HCT116 (cell line): ENCODE results near the gene ALX4. TPM values are rescaled to one million over a fixed set of nuclear protein-coding genes. Genes with fewer than 3 reads are reported as not detected.

ENCODE experiments used
- ATAC-seq: fragments of 200-7000 bp; cut with Tn5 transposase; 2 replicates; pipeline ENCODE4 v1.9.1; 2020; ENCODE audit warnings: mild to moderate bottlenecking, moderate library complexity
- BruUV-seq: library from RNA; stranded (reverse); fragments of 400-500 nt; replicated peaks from 2 replicates; lab custom pipeline; 2021; lab: Mats Ljungman, UMichigan
- CTCF ChIA-PET: fragments of 300-600 bp; sonication (Branson Sonifier 250); formaldehyde crosslinking; loops from one replicate; lab custom pipeline; 2021; ENCODE audit warnings: antibody characterized with exemption; lab: Charles Lee
- POLR2A ChIA-PET: fragments of 300-600, 350-600 bp; sonication (Branson Sonifier 250); formaldehyde crosslinking; loops from one replicate; lab custom pipeline; 2021; ENCODE audit warnings: antibody characterized with exemption; lab: Charles Lee
- RAD21 ChIA-PET, 2 experiments: fragments of 300-600 bp; sonication (Branson Sonifier 250); formaldehyde crosslinking; loops; one replicate each; lab custom pipeline; 2023; ENCODE audit warnings: low total read pairs in 2 of 2; ENCODE audit not compliant: uncharacterized antibody in 2 of 2, unreplicated experiment in 2 of 2, low non-redundant PET in 1 of 2; lab: Charles Lee
- DNase-seq: peaks from one replicate; pipeline ENCODE4 v3.0.0-alpha.2; 2010; ENCODE audit warnings: low read depth, low spot score
- H2AFZ ChIP-seq: fragments of 200-600 bp; shearing (Covaris generic), sonication (generic); 2 replicates; pipeline ENCODE4 v1.6.1; 2017; ENCODE audit warnings: low read depth, mixed run types, mixed read lengths, antibody characterized with exemption, low read length; ENCODE audit not compliant: poor library complexity, severe bottlenecking
- H3K27ac ChIP-seq: 2 replicates; pipeline ENCODE4 v1.5.1; 2012; ENCODE audit warnings: low read depth, low read length
- H3K27me3 ChIP-seq: fragments of 200-600 bp; sonication (generic); 2 replicates; pipeline ENCODE4 v1.6.1; 2016; ENCODE audit warnings: mixed run types, low read length, mixed read lengths; ENCODE audit not compliant: insufficient read depth
- H3K36me3 ChIP-seq, 2 experiments: fragments of 200-500 bp in 1 of 2; fragments of 200-600 bp in 1 of 2; sonication (Bioruptor generic) in 1 of 2; sonication (generic) in 1 of 2; 2 replicates each; pipeline versions ENCODE4 v1.5.1 to v1.6.1; 2014 to 2016; ENCODE audit warnings: low read length in 2 of 2, inconsistent platforms in 1 of 2, mixed read lengths in 1 of 2, mixed run types in 1 of 2; ENCODE audit not compliant: insufficient read depth in 2 of 2, control insufficient read depth in 1 of 2
- H3K4me1 ChIP-seq, 2 experiments: fragments of 200-600 bp in 1 of 2; sonication (generic) in 1 of 2; 2 replicates each; pipeline versions ENCODE4 v1.5.1 to v1.6.1; 2012 to 2017; ENCODE audit warnings: low read length in 2 of 2, inconsistent platforms in 1 of 2, mild to moderate bottlenecking in 1 of 2, mixed read lengths in 1 of 2, mixed run types in 1 of 2, moderate library complexity in 1 of 2; ENCODE audit not compliant: insufficient read depth in 2 of 2, control insufficient read depth in 1 of 2
- H3K4me2 ChIP-seq: fragments of 200-600 bp; sonication (generic); 2 replicates; pipeline ENCODE4 v1.6.1; 2017; ENCODE audit warnings: mixed run types, low read length, mixed read lengths
- H3K4me3 ChIP-seq, 2 experiments: fragments of 200-600 bp in 1 of 2; sonication (generic) in 1 of 2; replicated peaks in 1 of 2; 2 replicates each; pipeline ENCODE4 v1.5.1; 2011 to 2016; ENCODE audit warnings: low read length in 2 of 2, control low read depth in 1 of 2, low read depth in 1 of 2, mild to moderate bottlenecking in 1 of 2, mixed read lengths in 1 of 2, mixed run types in 1 of 2
- H3K79me2 ChIP-seq: fragments of 200-600 bp; sonication (generic); 2 replicates; pipeline ENCODE4 v1.6.1; 2017; ENCODE audit warnings: mild to moderate bottlenecking, mixed run types, low read length, moderate library complexity, mixed read lengths; ENCODE audit not compliant: insufficient read depth
- H3K9ac ChIP-seq: fragments of 200-600 bp; sonication (generic); 2 replicates; pipeline ENCODE4 v1.6.1; 2016; ENCODE audit warnings: low read length, mixed read lengths
- H3K9me2 ChIP-seq: fragments of 200-600 bp; sonication (generic), shearing (Covaris generic); 2 replicates; pipeline ENCODE4 v1.6.1; 2017; ENCODE audit warnings: mixed run types, mild to moderate bottlenecking, moderate library complexity; ENCODE audit not compliant: insufficient read depth
- H3K9me3 ChIP-seq, 2 experiments: fragments of 200-500 bp in 1 of 2; fragments of 200-600 bp in 1 of 2; sonication (Bioruptor generic) in 1 of 2; sonication (generic) in 1 of 2; 2 replicates each; pipeline ENCODE4 v1.6.1; 2014 to 2017; ENCODE audit warnings: low read length in 2 of 2, mixed read lengths in 2 of 2, inconsistent platforms in 1 of 2, low read depth in 1 of 2, mild to moderate bottlenecking in 1 of 2, mixed run types in 1 of 2, moderate library complexity in 1 of 2; ENCODE audit not compliant: control insufficient read depth in 1 of 2, insufficient read depth in 1 of 2
- H4K20me1 ChIP-seq: fragments of 200-600 bp; sonication (generic), shearing (Covaris generic); 2 replicates; pipeline ENCODE4 v1.6.1; 2017; ENCODE audit warnings: mixed run types, mild to moderate bottlenecking, moderate library complexity; ENCODE audit not compliant: insufficient read depth
- ATF3 ChIP-seq: IDR thresholded peaks from 2 replicates; pipeline ENCODE4 v1.6.1; 2012
- CBX3 ChIP-seq: IDR thresholded peaks from 2 replicates; pipeline ENCODE4 v1.6.1; 2012; ENCODE audit warnings: low read depth
- CEBPB ChIP-seq: IDR thresholded peaks from 2 replicates; pipeline ENCODE4 v1.6.1; 2012; ENCODE audit warnings: low read depth
- ELF1 ChIP-seq: IDR thresholded peaks from 2 replicates; pipeline ENCODE4 v1.6.1; 2012; ENCODE audit warnings: low read depth, borderline replicate concordance
- JUND ChIP-seq: IDR thresholded peaks from 2 replicates; pipeline ENCODE4 v1.6.1; 2012
- MAX ChIP-seq: IDR thresholded peaks from 2 replicates; pipeline ENCODE4 v1.6.1; 2012
- RAD21 ChIP-seq: IDR thresholded peaks from 2 replicates; pipeline ENCODE4 v1.6.1; 2012; ENCODE audit warnings: low read depth, mild to moderate bottlenecking
- SP1 ChIP-seq: IDR thresholded peaks from 2 replicates; pipeline ENCODE4 v1.6.1; 2012; ENCODE audit warnings: low read depth
- TCF7L2 ChIP-seq: IDR thresholded peaks from 2 replicates; pipeline ENCODE4 v1.7.0; 2011; ENCODE audit warnings: borderline replicate concordance, inconsistent platforms; ENCODE audit not compliant: insufficient read depth, insufficient read length; ENCODE audit errors: extremely low read depth
- YY1 ChIP-seq: IDR thresholded peaks from 2 replicates; pipeline ENCODE4 v1.6.1; 2011; ENCODE audit warnings: low read length, low read depth, moderate library complexity, mild to moderate bottlenecking; ENCODE audit not compliant: insufficient replicate concordance; ENCODE audit errors: extremely low read depth
- ZFX ChIP-seq: fragments of 450-650 bp; IDR thresholded peaks from 2 replicates; pipeline ENCODE4 v1.6.1; 2017
- ZNF274 ChIP-seq: fragments of 200-500 bp; sonication (Bioruptor generic); IDR thresholded peaks from 2 replicates; pipeline ENCODE4 v1.6.1; 2014; ENCODE audit warnings: mild to moderate bottlenecking, low read depth, low read length, inconsistent platforms
- intact Hi-C: fragments of 100-400 bp; cut with micrococcal nuclease; formaldehyde crosslinking; loops from 2 replicates; pipeline ENCODE4 v1.10.0; 2022
- total RNA-seq: library from RNA; stranded (reverse); gene quantifications from one replicate; pipeline ENCODE4 v1.2.1, GENCODE V29; 2021; ENCODE audit not compliant: unreplicated experiment
- TF ChIP-seq, protein P1 (sequence below): IDR thresholded peaks from 2 replicates; pipeline ENCODE4 v1.6.1; 2012; ENCODE audit warnings: low read depth
- TF ChIP-seq, protein P2 (sequence below), 3 experiments: fragments of 200-600 bp in 1 of 3; sonication (generic) in 1 of 3; IDR thresholded peaks in 2 of 3; conservative IDR thresholded peaks in 1 of 3; 2 replicates each; pipeline ENCODE4 v1.5.1; 2012 to 2017; ENCODE audit warnings: low read depth in 2 of 3, low read length in 2 of 3, antibody characterized with exemption in 1 of 3, borderline replicate concordance in 1 of 3, control low read depth in 1 of 3, mild to moderate bottlenecking in 1 of 3, mixed read lengths in 1 of 3, mixed run types in 1 of 3, moderate library complexity in 1 of 3; ENCODE audit not compliant: insufficient read depth in 1 of 3
- TF ChIP-seq, protein P3 (sequence below): IDR thresholded peaks from 2 replicates; pipeline ENCODE4 v1.6.1; 2011; ENCODE audit warnings: mild to moderate bottlenecking, low read length, moderate library complexity; ENCODE audit not compliant: insufficient replicate concordance; ENCODE audit errors: extremely low read depth

Gene ALX4
- total RNA-seq, 1 experiment from 2014 or later, result not detected

DNA sequence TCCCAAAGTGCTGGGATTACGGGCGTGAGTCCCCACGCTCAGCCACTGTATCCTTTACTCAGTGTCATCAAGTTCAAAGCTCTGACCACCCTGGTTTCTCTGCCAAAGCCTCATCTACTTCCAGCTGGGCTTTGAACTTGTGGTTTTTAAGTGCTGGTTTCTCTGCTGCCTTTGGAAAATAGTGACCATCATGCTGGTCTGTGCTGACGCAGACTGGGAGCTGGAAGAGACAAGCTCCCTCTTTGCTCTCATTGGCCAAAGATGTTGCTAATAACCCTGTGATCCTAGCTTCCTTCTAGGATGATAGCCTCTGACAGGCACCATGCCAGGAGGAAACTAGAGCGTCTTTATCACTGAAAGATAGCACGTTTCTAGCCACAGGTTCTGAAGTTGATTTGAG, 62.4 kb downstream of the ALX4 start:
- Histone ChIP-seq H3K27me3 (no peaks in the 10 kb centered on the region), H3K79me2 (no peaks in the 10 kb centered on the region), H3K36me3 (no peaks in the 10 kb centered on the region), H4K20me1 (no peaks in the 10 kb centered on the region), H3K9me3 (no peaks in the 10 kb centered on the region), H3K4me3 (no peak overlapping the region), H2AFZ (no peak overlapping the region), H3K4me2 (no peak overlapping the region), H3K9ac (no peak overlapping the region), H3K4me1 (peaks cover 10 to 20% of the 10 kb centered on the region in 2 experiments), H3K9me2 (no peaks in the 10 kb centered on the region), H3K27ac (no peak overlapping the region)
- RAD21 ChIA-PET, result no interaction called here
- no TSS peak for BruUV-seq
- DNase-seq, result no peak
- CTCF ChIA-PET, result no interaction called here
- TF ChIP-seq CEBPB, result no peak
- TF ChIP-seq, protein P1, sequence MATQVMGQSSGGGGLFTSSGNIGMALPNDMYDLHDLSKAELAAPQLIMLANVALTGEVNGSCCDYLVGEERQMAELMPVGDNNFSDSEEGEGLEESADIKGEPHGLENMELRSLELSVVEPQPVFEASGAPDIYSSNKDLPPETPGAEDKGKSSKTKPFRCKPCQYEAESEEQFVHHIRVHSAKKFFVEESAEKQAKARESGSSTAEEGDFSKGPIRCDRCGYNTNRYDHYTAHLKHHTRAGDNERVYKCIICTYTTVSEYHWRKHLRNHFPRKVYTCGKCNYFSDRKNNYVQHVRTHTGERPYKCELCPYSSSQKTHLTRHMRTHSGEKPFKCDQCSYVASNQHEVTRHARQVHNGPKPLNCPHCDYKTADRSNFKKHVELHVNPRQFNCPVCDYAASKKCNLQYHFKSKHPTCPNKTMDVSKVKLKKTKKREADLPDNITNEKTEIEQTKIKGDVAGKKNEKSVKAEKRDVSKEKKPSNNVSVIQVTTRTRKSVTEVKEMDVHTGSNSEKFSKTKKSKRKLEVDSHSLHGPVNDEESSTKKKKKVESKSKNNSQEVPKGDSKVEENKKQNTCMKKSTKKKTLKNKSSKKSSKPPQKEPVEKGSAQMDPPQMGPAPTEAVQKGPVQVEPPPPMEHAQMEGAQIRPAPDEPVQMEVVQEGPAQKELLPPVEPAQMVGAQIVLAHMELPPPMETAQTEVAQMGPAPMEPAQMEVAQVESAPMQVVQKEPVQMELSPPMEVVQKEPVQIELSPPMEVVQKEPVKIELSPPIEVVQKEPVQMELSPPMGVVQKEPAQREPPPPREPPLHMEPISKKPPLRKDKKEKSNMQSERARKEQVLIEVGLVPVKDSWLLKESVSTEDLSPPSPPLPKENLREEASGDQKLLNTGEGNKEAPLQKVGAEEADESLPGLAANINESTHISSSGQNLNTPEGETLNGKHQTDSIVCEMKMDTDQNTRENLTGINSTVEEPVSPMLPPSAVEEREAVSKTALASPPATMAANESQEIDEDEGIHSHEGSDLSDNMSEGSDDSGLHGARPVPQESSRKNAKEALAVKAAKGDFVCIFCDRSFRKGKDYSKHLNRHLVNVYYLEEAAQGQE, result no peak
- no peak for TF ChIP-seq SP1
- no peak for TF ChIP-seq TCF7L2
- TF ChIP-seq, protein P2, sequence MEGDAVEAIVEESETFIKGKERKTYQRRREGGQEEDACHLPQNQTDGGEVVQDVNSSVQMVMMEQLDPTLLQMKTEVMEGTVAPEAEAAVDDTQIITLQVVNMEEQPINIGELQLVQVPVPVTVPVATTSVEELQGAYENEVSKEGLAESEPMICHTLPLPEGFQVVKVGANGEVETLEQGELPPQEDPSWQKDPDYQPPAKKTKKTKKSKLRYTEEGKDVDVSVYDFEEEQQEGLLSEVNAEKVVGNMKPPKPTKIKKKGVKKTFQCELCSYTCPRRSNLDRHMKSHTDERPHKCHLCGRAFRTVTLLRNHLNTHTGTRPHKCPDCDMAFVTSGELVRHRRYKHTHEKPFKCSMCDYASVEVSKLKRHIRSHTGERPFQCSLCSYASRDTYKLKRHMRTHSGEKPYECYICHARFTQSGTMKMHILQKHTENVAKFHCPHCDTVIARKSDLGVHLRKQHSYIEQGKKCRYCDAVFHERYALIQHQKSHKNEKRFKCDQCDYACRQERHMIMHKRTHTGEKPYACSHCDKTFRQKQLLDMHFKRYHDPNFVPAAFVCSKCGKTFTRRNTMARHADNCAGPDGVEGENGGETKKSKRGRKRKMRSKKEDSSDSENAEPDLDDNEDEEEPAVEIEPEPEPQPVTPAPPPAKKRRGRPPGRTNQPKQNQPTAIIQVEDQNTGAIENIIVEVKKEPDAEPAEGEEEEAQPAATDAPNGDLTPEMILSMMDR (IDR thresholded peaks at IDR 0.05 in 2 of 3, conservative IDR thresholded peaks at IDR 0.05 in 1 of 3; ENCODE audit: borderline replicate concordance in 1 of 3, insufficient read depth in 1 of 3, low read depth in 2 of 3, low read length in 2 of 3), result no peak
- no peak for TF ChIP-seq ZFX
- no peak for TF ChIP-seq RAD21
- TF ChIP-seq JUND, result no peak
- no peak for TF ChIP-seq YY1
- TF ChIP-seq, protein P3, sequence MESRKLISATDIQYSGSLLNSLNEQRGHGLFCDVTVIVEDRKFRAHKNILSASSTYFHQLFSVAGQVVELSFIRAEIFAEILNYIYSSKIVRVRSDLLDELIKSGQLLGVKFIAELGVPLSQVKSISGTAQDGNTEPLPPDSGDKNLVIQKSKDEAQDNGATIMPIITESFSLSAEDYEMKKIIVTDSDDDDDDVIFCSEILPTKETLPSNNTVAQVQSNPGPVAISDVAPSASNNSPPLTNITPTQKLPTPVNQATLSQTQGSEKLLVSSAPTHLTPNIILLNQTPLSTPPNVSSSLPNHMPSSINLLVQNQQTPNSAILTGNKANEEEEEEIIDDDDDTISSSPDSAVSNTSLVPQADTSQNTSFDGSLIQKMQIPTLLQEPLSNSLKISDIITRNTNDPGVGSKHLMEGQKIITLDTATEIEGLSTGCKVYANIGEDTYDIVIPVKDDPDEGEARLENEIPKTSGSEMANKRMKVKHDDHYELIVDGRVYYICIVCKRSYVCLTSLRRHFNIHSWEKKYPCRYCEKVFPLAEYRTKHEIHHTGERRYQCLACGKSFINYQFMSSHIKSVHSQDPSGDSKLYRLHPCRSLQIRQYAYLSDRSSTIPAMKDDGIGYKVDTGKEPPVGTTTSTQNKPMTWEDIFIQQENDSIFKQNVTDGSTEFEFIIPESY, result no peak
- TF ChIP-seq MAX, result no peak
- no peak for TF ChIP-seq CBX3
- no peak for TF ChIP-seq ZNF274
- TF ChIP-seq ELF1, result no peak
- no peak for TF ChIP-seq ATF3
- intact Hi-C loops, result no loop called here
- POLR2A ChIA-PET, result no interaction called here
- ATAC-seq, result no peak
